Measurements from ENCODE around the gene TRERF1.

Gene TRERF1

GRCh38 chr6:42401613-42401951 lies 50.1 kb downstream of the TRERF1 start:
- DNase-seq (ENCODE audit: low read depth), result no peak
- no peak for TF ChIP-seq CTCF (conservative IDR thresholded peaks at IDR 0.05; ENCODE audit: low read depth, low read length)
- no peak overlapping the region for H3K4me3 ChIP-seq (ENCODE audit: low read length)

- H3K4me3 ChIP-seq (ENCODE audit: low read length), result no peak overlapping the region
- DNase-seq (ENCODE audit: low read depth), result no peak
- TF ChIP-seq CTCF (conservative IDR thresholded peaks at IDR 0.05; ENCODE audit: low read depth, low read length), result no peak
Observed at GRCh38 chr6:42400886-42401612, 50.7 kb downstream of the TRERF1 start.

- DNase-seq (ENCODE audit: low read depth), result no peak
- no peak for TF ChIP-seq CTCF (conservative IDR thresholded peaks at IDR 0.05; ENCODE audit: low read depth, low read length)
- no peak overlapping the region for H3K4me3 ChIP-seq (ENCODE audit: low read length)
Observed at GRCh38 chr6:42400061-42400760, 51.5 kb downstream of the TRERF1 start.

- no peak for DNase-seq (ENCODE audit: low read depth)
Observed at GRCh38 chr6:42396720-42397119, 55.0 kb downstream of the TRERF1 start.

GRCh38 chr6:42394881-42395620 lies 56.7 kb downstream of the TRERF1 start:
- H3K4me3 ChIP-seq (ENCODE audit: low read length), result no peak overlapping the region
- no peak for DNase-seq (ENCODE audit: low read depth)
- TF ChIP-seq CTCF (conservative IDR thresholded peaks at IDR 0.05; ENCODE audit: low read depth, low read length), result no peak

More at GRCh38 chr6:42396720-42397119, 55.0 kb downstream of the TRERF1 start:
- no peak for TF ChIP-seq CTCF (conservative IDR thresholded peaks at IDR 0.05; ENCODE audit: low read depth, low read length)
- no peak overlapping the region for H3K4me3 ChIP-seq (ENCODE audit: low read length)

- no peak for DNase-seq (ENCODE audit: low read depth)
- no peak overlapping the region for H3K4me3 ChIP-seq (ENCODE audit: low read length)
- TF ChIP-seq CTCF (conservative IDR thresholded peaks at IDR 0.05; ENCODE audit: low read depth, low read length), result no peak
Observed at GRCh38 chr6:42394151-42394550, 57.6 kb downstream of the TRERF1 start.

All from retinal pigment epithelial cell (primary cell).